Sigmoid colon (tissue), 4 donors: ENCODE data around the gene SP8.

Source experiments
- EP300 ChIP-seq, 4 donors: sonication (generic); formaldehyde crosslinking; IDR thresholded peaks; one replicate each; pipeline ENCODE4 v1.6.1; 2017; ENCODE audit warnings: antibody characterized with exemption in 4 of 4
- POLR2A ChIP-seq, 2 donors: fragments of 450-650 bp; IDR thresholded peaks; one replicate each; pipeline ENCODE4 v1.6.1; 2016; ENCODE audit warnings: antibody characterized with exemption in 2 of 2, mild to moderate bottlenecking in 2 of 2, moderate library complexity in 2 of 2
- POLR2AphosphoS5 ChIP-seq, 4 donors: sonication (generic); formaldehyde crosslinking; IDR thresholded peaks; one replicate each; pipeline ENCODE4 v1.6.1; 2017; ENCODE audit warnings: antibody characterized with exemption in 4 of 4
- TF ChIP-seq, protein P1 (sequence below), 4 experiments: fragments of 450-650 bp in 3 of 4; fragments of 200-600 bp in 1 of 4; IDR thresholded peaks; one replicate each; pipeline ENCODE4 v1.5.1; 2016 to 2019; ENCODE audit warnings: antibody characterized with exemption in 4 of 4, mild to moderate bottlenecking in 3 of 4, moderate library complexity in 2 of 4

DNA sequence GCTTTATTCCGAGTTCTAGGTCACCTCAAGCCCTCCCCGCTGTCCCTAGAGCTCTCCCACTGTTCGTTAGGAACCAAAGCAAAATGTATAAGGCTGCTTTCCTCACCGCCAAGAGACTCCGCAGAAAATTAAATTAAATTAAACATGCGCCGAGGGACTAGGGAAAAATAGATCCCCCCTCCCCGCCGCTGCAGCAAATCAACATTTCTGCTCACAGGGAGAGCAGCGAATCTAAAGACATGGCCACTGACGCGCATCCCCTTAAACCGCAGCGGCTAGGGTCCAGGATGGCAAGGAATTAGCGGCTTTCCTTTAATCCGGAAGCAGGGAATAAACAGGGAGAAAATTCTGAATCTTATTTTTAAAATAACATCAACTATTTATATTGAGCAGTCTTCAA, 7.6 kb downstream of the SP8 start:
- TF ChIP-seq, protein P1, sequence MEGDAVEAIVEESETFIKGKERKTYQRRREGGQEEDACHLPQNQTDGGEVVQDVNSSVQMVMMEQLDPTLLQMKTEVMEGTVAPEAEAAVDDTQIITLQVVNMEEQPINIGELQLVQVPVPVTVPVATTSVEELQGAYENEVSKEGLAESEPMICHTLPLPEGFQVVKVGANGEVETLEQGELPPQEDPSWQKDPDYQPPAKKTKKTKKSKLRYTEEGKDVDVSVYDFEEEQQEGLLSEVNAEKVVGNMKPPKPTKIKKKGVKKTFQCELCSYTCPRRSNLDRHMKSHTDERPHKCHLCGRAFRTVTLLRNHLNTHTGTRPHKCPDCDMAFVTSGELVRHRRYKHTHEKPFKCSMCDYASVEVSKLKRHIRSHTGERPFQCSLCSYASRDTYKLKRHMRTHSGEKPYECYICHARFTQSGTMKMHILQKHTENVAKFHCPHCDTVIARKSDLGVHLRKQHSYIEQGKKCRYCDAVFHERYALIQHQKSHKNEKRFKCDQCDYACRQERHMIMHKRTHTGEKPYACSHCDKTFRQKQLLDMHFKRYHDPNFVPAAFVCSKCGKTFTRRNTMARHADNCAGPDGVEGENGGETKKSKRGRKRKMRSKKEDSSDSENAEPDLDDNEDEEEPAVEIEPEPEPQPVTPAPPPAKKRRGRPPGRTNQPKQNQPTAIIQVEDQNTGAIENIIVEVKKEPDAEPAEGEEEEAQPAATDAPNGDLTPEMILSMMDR (IDR thresholded peaks at IDR 0.05): no peak
- TF ChIP-seq POLR2A (IDR thresholded peaks at IDR 0.05): no peak
- TF ChIP-seq POLR2AphosphoS5 (IDR thresholded peaks at IDR 0.05): no peak
- TF ChIP-seq EP300 (IDR thresholded peaks at IDR 0.05): no peak
